HepG2 (cell line): ENCODE data around the gene SERPIND1. TPM values are rescaled to one million over a fixed set of nuclear protein-coding genes. Genes with fewer than 3 reads are reported as not detected.

Source experiments
- ATAC-seq: fragments of 200-7000 bp; cut with Tn5 transposase; 3 replicates; pipeline ENCODE4 v1.9.1; 2020; ENCODE audit warnings: mild to moderate bottlenecking, moderate library complexity
- BruUV-seq: library from RNA; stranded (reverse); fragments of 400-500 nt; replicated peaks from 2 replicates; lab custom pipeline; 2021; lab: Mats Ljungman, UMichigan
- CTCF ChIA-PET: fragments of 300-600 bp; formaldehyde crosslinking; extraction: SDS; loops from one replicate; lab custom pipeline; 2021; ENCODE audit warnings: low total read pairs, inconsistent platforms, low intra/inter-chr PET ratio; lab: Yijun Ruan, JAX
- POLR2A ChIA-PET: fragments of 350-600 bp; sonication (Branson Sonifier 250); formaldehyde crosslinking; loops from one replicate; lab custom pipeline; 2020; ENCODE audit warnings: antibody characterized with exemption, inconsistent platforms; lab: Yijun Ruan, JAX
- DNase-seq: peaks from one replicate; pipeline ENCODE4 v3.0.0-alpha.2; 2015; ENCODE audit warnings: low spot score
- FAIRE-seq: peaks from 3 replicates; lab custom pipeline; 2011; peaks lifted over from hg19 to GRCh38; lab: Jason Lieb, UNC
- H2AFZ ChIP-seq: one replicate; pipeline ENCODE4 v1.6.1; 2011; ENCODE audit warnings: low read length, inconsistent platforms
- H3K27ac ChIP-seq: fragments of 300-600 bp; 3 replicates; pipeline ENCODE4 v1.8.0; 2011; ENCODE audit warnings: mixed run types, mild to moderate bottlenecking, mixed read lengths, low read length, inconsistent platforms; ENCODE audit not compliant: insufficient read depth; ENCODE audit errors: extremely low read length
- H3K27me3 ChIP-seq, 2 experiments: fragments of 200-600 bp in 1 of 2; 2 replicates in 1 of 2; 3 replicates in 1 of 2; pipeline versions ENCODE4 v1.6.0 to v1.8.0; 2011; ENCODE audit warnings: low read length in 2 of 2, mild to moderate bottlenecking in 2 of 2, moderate library complexity in 2 of 2, inconsistent platforms in 1 of 2; ENCODE audit not compliant: insufficient read depth in 2 of 2, control insufficient read depth in 1 of 2
- H3K36me3 ChIP-seq, 2 experiments: fragments of 200-600 bp in 1 of 2; replicated peaks in 1 of 2; 2 replicates in 1 of 2; 3 replicates in 1 of 2; pipeline versions ENCODE4 v1.5.1 to v1.8.0; 2011; ENCODE audit warnings: low read length in 2 of 2, inconsistent platforms in 1 of 2; ENCODE audit not compliant: insufficient read depth in 2 of 2, control insufficient read depth in 1 of 2
- H3K4me1 ChIP-seq: 2 replicates; pipeline ENCODE4 v1.5.1; 2012; ENCODE audit warnings: low read length, inconsistent platforms; ENCODE audit not compliant: insufficient read depth
- H3K4me2 ChIP-seq: 2 replicates; pipeline ENCODE4 v1.6.0; 2011; ENCODE audit warnings: low read depth, low read length, inconsistent platforms
- H3K4me3 ChIP-seq, 3 experiments: fragments of 200-600 bp in 1 of 3; sonication (generic), shearing (Covaris generic) in 1 of 3; replicated peaks in 1 of 3; 2 replicates each; pipeline ENCODE4 v1.5.1; 2011 to 2016; ENCODE audit warnings: low read length in 3 of 3, inconsistent platforms in 2 of 3, low read depth in 2 of 3, mild to moderate bottlenecking in 2 of 3, control low read depth in 1 of 3, mixed read lengths in 1 of 3; ENCODE audit not compliant: insufficient read depth in 1 of 3
- H3K79me2 ChIP-seq: one replicate; pipeline ENCODE4 v1.6.1; 2011; ENCODE audit warnings: low read length, inconsistent platforms; ENCODE audit not compliant: insufficient read depth
- H3K9ac ChIP-seq: 2 replicates; pipeline ENCODE4 v1.6.0; 2011; ENCODE audit warnings: mild to moderate bottlenecking, low read depth, low read length, inconsistent platforms; ENCODE audit not compliant: insufficient read depth
- H3K9me3 ChIP-seq: 2 replicates; pipeline ENCODE4 v1.5.1; 2012; ENCODE audit warnings: mild to moderate bottlenecking, low read length
- H4K20me1 ChIP-seq: 2 replicates; pipeline ENCODE4 v1.6.0; 2011; ENCODE audit warnings: inconsistent platforms, mild to moderate bottlenecking, low read length, moderate library complexity; ENCODE audit not compliant: insufficient read depth
- DZIP1 ChIP-seq: sonication (generic); formaldehyde crosslinking; IDR thresholded peaks from 2 replicates; pipeline ENCODE4 v1.5.0; 2020; ENCODE audit warnings: mild to moderate bottlenecking, missing genetic modification reagents
- FOXO4 ChIP-seq: sonication (generic); formaldehyde crosslinking; conservative IDR thresholded peaks from 2 replicates; pipeline ENCODE4 v1.8.1; 2023; ENCODE audit warnings: missing genetic modification reagents
- JUN ChIP-seq: sonication (generic); formaldehyde crosslinking; IDR thresholded peaks from 2 replicates; pipeline ENCODE4 v1.4.0; 2020; ENCODE audit warnings: mild to moderate bottlenecking, missing genetic modification reagents
- KAT2B ChIP-seq: fragments of 150-350 bp; IDR thresholded peaks from 2 replicates; pipeline ENCODE4 v1.6.1; 2014; ENCODE audit warnings: low read depth, low read length, borderline replicate concordance
- SOX6 ChIP-seq, 2 experiments: fragments of 450-650 bp in 1 of 2; sonication (generic) in 1 of 2; formaldehyde crosslinking in 1 of 2; IDR thresholded peaks; 2 replicates each; pipeline versions ENCODE4 v1.4.0 to v1.6.1; 2017 to 2020; ENCODE audit warnings: antibody characterized with exemption in 1 of 2, mild to moderate bottlenecking in 1 of 2, missing genetic modification reagents in 1 of 2
- TCF7 ChIP-seq: sonication (generic); IDR thresholded peaks from 2 replicates; pipeline ENCODE4 v1.6.1; 2016; ENCODE audit warnings: antibody characterized with exemption, low read depth
- ZNF180 ChIP-seq: sonication (generic); formaldehyde crosslinking; IDR thresholded peaks from 2 replicates; pipeline ENCODE4 v1.4.0; 2020; ENCODE audit warnings: low read depth, missing genetic modification reagents, borderline replicate concordance
- ZNF253 ChIP-seq: sonication (generic); formaldehyde crosslinking; IDR thresholded peaks from 2 replicates; pipeline ENCODE4 v1.8.0; 2022; ENCODE audit warnings: mild to moderate bottlenecking, missing genetic modification reagents, borderline replicate concordance
- ZNF274 ChIP-seq: sonication (generic); formaldehyde crosslinking; IDR thresholded peaks from 2 replicates; pipeline ENCODE4 v1.5.1; 2020; ENCODE audit warnings: mild to moderate bottlenecking, missing genetic modification reagents
- ZNF501 ChIP-seq: sonication (generic); formaldehyde crosslinking; IDR thresholded peaks from 2 replicates; pipeline ENCODE4 v1.5.1; 2020; ENCODE audit warnings: mild to moderate bottlenecking, moderate library complexity, missing genetic modification reagents
- ZNF761 ChIP-seq: sonication (generic); formaldehyde crosslinking; conservative IDR thresholded peaks from 2 replicates; pipeline ENCODE4 v1.4.0; 2020; ENCODE audit warnings: mild to moderate bottlenecking, missing genetic modification reagents
- ZNF773 ChIP-seq: sonication (generic); formaldehyde crosslinking; IDR thresholded peaks from 2 replicates; pipeline ENCODE4 v1.4.0; 2020; ENCODE audit warnings: missing genetic modification reagents, borderline replicate concordance
- WGBS: methylation state at CpG from one replicate; pipeline ENCODE4 v1.1.6; 2017; ENCODE audit warnings: low lambda C conversion rate; 5-methylcytosine and 5-hydroxymethylcytosine counted together
- in situ Hi-C: cut with HindIII; loops from 2 replicates; pipeline ENCODE4 v1.10.0; 2017; ENCODE audit warnings: low pct_unique_long_range_greater_than_20kb; ENCODE audit not compliant: extremely low pct_ligation_motif_present
- intact Hi-C: fragments of 100-400 bp; cut with micrococcal nuclease; formaldehyde crosslinking; loops from one replicate; pipeline ENCODE4 v1.10.0; 2022; ENCODE audit not compliant: unreplicated experiment
- polyA plus RNA-seq, 8 experiments: library from polyadenylated mRNA; depleted of rRNA in 3 of 8; stranded (reverse) in 7 of 8; unstranded in 1 of 8; fragments of >200 nt; fragmentation: Illumina TruSeq in 4 of 8; extraction: Trizol in 4 of 8; gene quantifications; 2 replicates each; pipeline versions ENCODE4 v1.2.1 to v1.2.3, GENCODE V29; 2011 to 2016; ENCODE audit warnings: low read depth in 4 of 8, missing spikeins in 1 of 8, mixed read lengths in 1 of 8; ENCODE audit not compliant: insufficient read depth in 1 of 8
- total RNA-seq, 5 experiments: library from RNA; depleted of rRNA; stranded (reverse); fragments of >200 nt; fragmentation: Illumina TruSeq; extraction: Trizol; gene quantifications; 2 replicates each; pipeline ENCODE4 v1.2.3, GENCODE V29; 2016; ENCODE audit warnings: low read depth in 1 of 5

Gene SERPIND1
- total and polyA plus RNA-seq, 2 of the 13 experiments (the other 11 are each of a cell fraction or from before 2014, with no cell fraction given) = 111 to 350 TPM

- H3K4me3 ChIP-seq = no peak overlapping the region
- ChIA-PET POLR2A (no interaction called here), CTCF (no interaction called here)
- 95% methylated on average over 15 of the region's 15 CpGs for WGBS
- no TSS peak for BruUV-seq
- peaks cover 4 to 31% of the 10 kb centered on the region in 2 experiments; a peak in 3 of 5 replicates for H3K36me3 ChIP-seq
- no peaks in the 10 kb centered on the region for H4K20me1 ChIP-seq
- FAIRE-seq = no peak
- H3K4me2 ChIP-seq = no peak overlapping the region
- no peaks in the 10 kb centered on the region for H3K27me3 ChIP-seq
- no peak overlapping the region for H2AFZ ChIP-seq
- no peak for DNase-seq
- no peaks in the 10 kb centered on the region for H3K9me3 ChIP-seq
- no peak for TF ChIP-seq ZNF253 (CRISPR knock-in tag)
- no peak for TF ChIP-seq DZIP1 (CRISPR knock-in tag)
- TF ChIP-seq JUN (CRISPR knock-in tag) = no peak
- TF ChIP-seq ZNF274 (CRISPR knock-in tag) = no peak
- no peak for TF ChIP-seq TCF7
- TF ChIP-seq ZNF761 = no peak
- TF ChIP-seq SOX6 (IDR thresholded peaks at IDR 0.05) = no peak
- no peak for TF ChIP-seq SOX6 (CRISPR knock-in tag; IDR thresholded peaks at IDR 0.05)
- TF ChIP-seq ZNF773 (CRISPR knock-in tag) = no peak
- no peak for TF ChIP-seq ZNF180
- no peak for TF ChIP-seq KAT2B
- TF ChIP-seq ZNF501 = no peak
- TF ChIP-seq FOXO4 = no peak
- no peaks in the 10 kb centered on the region for H3K79me2 ChIP-seq
- ATAC-seq = no peak
- no peak overlapping the region for H3K9ac ChIP-seq
- in situ Hi-C loops (no loop called here), intact Hi-C loops (no loop called here)
- H3K4me1 ChIP-seq = no peaks in the 10 kb centered on the region
- H3K27ac ChIP-seq = no peak overlapping the region
These were observed 29.5 kb upstream of the SERPIND1 start for GRCh38 chr22:20744456-20744855.
